Activated CD8-positive, alpha-beta T cell treated with anti-CD3 and anti-CD28 coated beads for 36 hours (primary cell): ENCODE measurements around the gene SHMT2. TPM values are rescaled to one million over a fixed set of nuclear protein-coding genes. Genes with fewer than 3 reads are reported as not detected.

Experiments
- ATAC-seq: fragments of 200-7000 bp; cut with Tn5 transposase; one replicate; pipeline ENCODE4 v1.10.0; 2021; ENCODE audit warnings: mild to moderate bottlenecking, moderate library complexity
- CTCF ChIA-PET: fragments of 350-600 bp; sonication (Branson Sonifier 250); formaldehyde crosslinking; loops from one replicate; lab custom pipeline; 2021; ENCODE audit warnings: antibody characterized with exemption; lab: Charles Lee
- POLR2A ChIA-PET: fragments of 350-600 bp; sonication (Branson Sonifier 250); formaldehyde crosslinking; loops from one replicate; lab custom pipeline; 2021; ENCODE audit warnings: antibody characterized with exemption; lab: Charles Lee
- DNase-seq: peaks from one replicate; pipeline ENCODE4 v3.0.0-alpha.2; 2020
- H3K27ac Mint-ChIP-seq: one replicate; pipeline ENCODE4 v1.8.0; 2021; ENCODE audit warnings: mild to moderate bottlenecking, mixed read lengths
- H3K27me3 Mint-ChIP-seq: one replicate; pipeline ENCODE4 v1.8.0; 2021; ENCODE audit warnings: mixed read lengths
- H3K36me3 Mint-ChIP-seq: one replicate; pipeline ENCODE4 v1.8.0; 2021; ENCODE audit warnings: low read depth, mixed read lengths
- H3K4me1 Mint-ChIP-seq: one replicate; pipeline ENCODE4 v1.8.0; 2021; ENCODE audit warnings: low read depth, mixed read lengths
- H3K4me3 Mint-ChIP-seq: one replicate; pipeline ENCODE4 v1.8.0; 2021; ENCODE audit warnings: mild to moderate bottlenecking, moderate library complexity, mixed read lengths
- H3K9me3 Mint-ChIP-seq: one replicate; pipeline ENCODE4 v1.8.0; 2021; ENCODE audit warnings: mixed read lengths
- CTCF ChIP-seq: fragments of 200-600 bp; IDR thresholded peaks from one replicate; pipeline ENCODE4 v1.8.0; 2022; ENCODE audit warnings: antibody characterized with exemption, mild to moderate bottlenecking
- intact Hi-C: fragments of 100-400 bp; cut with micrococcal nuclease; formaldehyde crosslinking; loops from one replicate; pipeline ENCODE4 v1.10.0; 2022
- total RNA-seq, 2 experiments: library from RNA; stranded (reverse); gene quantifications; one replicate each; pipeline ENCODE4 v1.2.3, GENCODE V29; 2021

The SHMT2 gene
- total RNA-seq, 2 experiments from 2014 or later, result 480 to 529 TPM

- H3K27me3 Mint-ChIP-seq, result no peaks in the 10 kb centered on the region
- H3K4me1 Mint-ChIP-seq, result peaks cover 6% of the 10 kb centered on the region
- ChIA-PET CTCF (interaction anchor here (0.6 to 3.4 kb wide), 10 partner anchors 10 to 196 kb away, joined by 3 to 24 read pairs (median 6); partner anchors contain the start of genes GLI1, INHBE and STAC3), POLR2A (interaction anchor here (0.5 kb wide), 1 partner anchor 27 kb away, joined by 3 read pairs; no protein-coding TSS in a partner anchor)
- H3K36me3 Mint-ChIP-seq, result peaks cover 16% of the 10 kb centered on the region
- DNase-seq (no peak), ATAC-seq (no peak)
- intact Hi-C loops, result loop anchor here (5.0 kb wide), 1 partner anchor 195 kb away; the partner anchor contains the start of genes GLI1 and INHBE
- H3K4me3 Mint-ChIP-seq, result no peak overlapping the region
- TF ChIP-seq CTCF, result no peak
- H3K27ac Mint-ChIP-seq, result no peak overlapping the region
- H3K9me3 Mint-ChIP-seq, result no peaks in the 10 kb centered on the region
Observed at GRCh38 chr12:57262126-57262822, 32.8 kb downstream of the SHMT2 start.

- TF ChIP-seq CTCF, result no peak
- intact Hi-C loops, result loop anchor here (5.0 kb wide), 1 partner anchor 194 kb away; the partner anchor contains the start of genes GLI1 and INHBE
- H3K27me3 Mint-ChIP-seq, result no peaks in the 10 kb centered on the region
- CTCF ChIA-PET, result interaction anchor here (0.9 to 3.4 kb wide), 11 partner anchors 9 to 195 kb away, joined by 3 to 24 read pairs (median 6); partner anchors contain the start of genes GLI1, INHBE and STAC3
- peaks cover 9% of the 10 kb centered on the region for H3K4me1 Mint-ChIP-seq
- no peak overlapping the region for H3K4me3 Mint-ChIP-seq
- peak; percentile 45 for ATAC-seq
- no peak overlapping the region for H3K27ac Mint-ChIP-seq
- DNase-seq, result no peak
- no peaks in the 10 kb centered on the region for H3K9me3 Mint-ChIP-seq
- peaks cover 17% of the 10 kb centered on the region for H3K36me3 Mint-ChIP-seq
- POLR2A ChIA-PET, result no interaction called here
Observed at GRCh38 chr12:57263096-57263495, 33.6 kb downstream of the SHMT2 start.

- H3K4me3 Mint-ChIP-seq, result no peak overlapping the region
- ATAC-seq, result no peak
- H3K27me3 Mint-ChIP-seq, result no peaks in the 10 kb centered on the region
- no peaks in the 10 kb centered on the region for H3K9me3 Mint-ChIP-seq
- ChIA-PET POLR2A (interaction anchor here (0.7 to 1.2 kb wide), 2 partner anchors 11 to 71 kb away, joined by 3 read pairs; no protein-coding TSS in a partner anchor), CTCF (interaction anchor here (1.1 to 3.3 kb wide), 3 partner anchors 16 to 186 kb away, joined by 3 to 22 read pairs (median 5); partner anchors contain the start of gene STAC3)
- intact Hi-C loops, result no loop called here
- H3K4me1 Mint-ChIP-seq, result peaks cover 13% of the 10 kb centered on the region
- peak overlapping the region; percentile 79 for H3K27ac Mint-ChIP-seq
- H3K36me3 Mint-ChIP-seq, result peaks cover 23% of the 10 kb centered on the region
- no peak for DNase-seq
- TF ChIP-seq CTCF, result no peak
Observed at GRCh38 chr12:57266681-57267080, 37.2 kb downstream of the SHMT2 start.

- TF ChIP-seq CTCF, result no peak
- ATAC-seq (peak; percentile 69), DNase-seq (peak; percentile 36)
- intact Hi-C loops, result no loop called here
- Mint-ChIP-seq H3K27me3 (no peaks in the 10 kb centered on the region), H3K36me3 (peaks cover 21% of the 10 kb centered on the region), H3K4me3 (no peak overlapping the region), H3K9me3 (no peaks in the 10 kb centered on the region), H3K4me1 (peaks cover 13% of the 10 kb centered on the region), H3K27ac (peak overlapping the region; percentile 68)
- ChIA-PET CTCF (interaction anchor here (0.6 to 1.3 kb wide), 3 partner anchors 9 to 22 kb away, joined by 3 read pairs; no protein-coding TSS in a partner anchor), POLR2A (no interaction called here)
Observed at GRCh38 chr12:57268264-57268663, 38.8 kb downstream of the SHMT2 start.
